ENCODE data around the gene ADAM10.

DNA sequence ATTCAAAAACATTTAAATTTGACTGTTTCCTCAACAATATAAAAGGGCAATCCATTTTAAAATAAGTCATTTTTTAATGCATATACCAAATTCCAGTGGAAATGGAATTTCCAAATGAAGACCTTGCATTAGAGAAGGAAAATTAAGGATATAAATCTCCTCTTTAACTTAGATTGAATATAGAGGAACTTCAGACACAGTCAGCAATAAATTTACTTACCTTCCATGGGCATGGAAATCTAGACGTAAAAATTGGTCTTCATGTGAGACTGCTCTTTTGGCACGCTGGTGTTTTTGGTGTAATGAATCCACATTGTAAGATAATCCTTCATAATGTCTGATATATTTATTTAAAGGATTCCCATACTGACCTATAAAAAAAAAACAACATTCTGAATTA lies 32.1 kb downstream of the ADAM10 start:
- TF ChIP-seq, protein P1, sequence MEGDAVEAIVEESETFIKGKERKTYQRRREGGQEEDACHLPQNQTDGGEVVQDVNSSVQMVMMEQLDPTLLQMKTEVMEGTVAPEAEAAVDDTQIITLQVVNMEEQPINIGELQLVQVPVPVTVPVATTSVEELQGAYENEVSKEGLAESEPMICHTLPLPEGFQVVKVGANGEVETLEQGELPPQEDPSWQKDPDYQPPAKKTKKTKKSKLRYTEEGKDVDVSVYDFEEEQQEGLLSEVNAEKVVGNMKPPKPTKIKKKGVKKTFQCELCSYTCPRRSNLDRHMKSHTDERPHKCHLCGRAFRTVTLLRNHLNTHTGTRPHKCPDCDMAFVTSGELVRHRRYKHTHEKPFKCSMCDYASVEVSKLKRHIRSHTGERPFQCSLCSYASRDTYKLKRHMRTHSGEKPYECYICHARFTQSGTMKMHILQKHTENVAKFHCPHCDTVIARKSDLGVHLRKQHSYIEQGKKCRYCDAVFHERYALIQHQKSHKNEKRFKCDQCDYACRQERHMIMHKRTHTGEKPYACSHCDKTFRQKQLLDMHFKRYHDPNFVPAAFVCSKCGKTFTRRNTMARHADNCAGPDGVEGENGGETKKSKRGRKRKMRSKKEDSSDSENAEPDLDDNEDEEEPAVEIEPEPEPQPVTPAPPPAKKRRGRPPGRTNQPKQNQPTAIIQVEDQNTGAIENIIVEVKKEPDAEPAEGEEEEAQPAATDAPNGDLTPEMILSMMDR (IDR thresholded peaks at IDR 0.05) = no peak
- TF ChIP-seq EZH2 (IDR thresholded peaks at IDR 0.05; ENCODE audit: borderline replicate concordance, insufficient read depth, low read depth, low read length, poor library complexity, severe bottlenecking) = no peak
